Heart right ventricle (tissue), 16 donors: ENCODE data around the gene GLS2. TPM values are rescaled to one million over a fixed set of nuclear protein-coding genes. Genes with fewer than 3 reads are reported as not detected.

Source experiments
- ATAC-seq, 8 donors: fragments of 200-7000 bp; cut with Tn5 transposase; one replicate each; pipeline ENCODE4 v1.9.1; 2020; ENCODE audit warnings: mild to moderate bottlenecking in 8 of 8, moderate library complexity in 8 of 8, moderate number of reproducible peaks in 1 of 8
- DNase-seq, 2 donors: peaks; one replicate each; pipeline ENCODE4 v3.0.0-alpha.2; 2020
- H3K27ac ChIP-seq, 10 donors: fragments of 200-600 bp; sonication (generic) in 2 of 10; one replicate each; pipeline versions ENCODE4 v1.5.0 to v1.8.0; 2020 to 2022; ENCODE audit warnings: mild to moderate bottlenecking in 3 of 10
- H3K27me3 ChIP-seq, 7 donors: fragments of 200-600 bp; one replicate each; pipeline ENCODE4 v1.8.0; 2021 to 2022; ENCODE audit warnings: mild to moderate bottlenecking in 2 of 7
- H3K36me3 ChIP-seq, 9 donors: fragments of 200-600 bp; sonication (generic) in 1 of 9; one replicate each; pipeline versions ENCODE4 v1.5.0 to v1.8.0; 2020 to 2022; ENCODE audit warnings: mild to moderate bottlenecking in 2 of 9
- H3K4me1 ChIP-seq, 9 donors: fragments of 200-600 bp; sonication (generic) in 1 of 9; one replicate each; pipeline versions ENCODE4 v1.5.0 to v1.8.0; 2020 to 2022; ENCODE audit warnings: mild to moderate bottlenecking in 4 of 9
- H3K4me3 ChIP-seq, 10 donors: fragments of 200-600 bp; sonication (generic) in 2 of 10; one replicate each; pipeline versions ENCODE4 v1.5.0 to v1.8.0; 2020 to 2022; ENCODE audit warnings: mild to moderate bottlenecking in 7 of 10, moderate library complexity in 2 of 10
- H3K9me3 ChIP-seq, 11 donors: fragments of 200-600 bp in 10 of 11; sonication (generic) in 2 of 11; one replicate each; pipeline versions ENCODE4 v1.5.0 to v1.8.0; 2013 to 2022; ENCODE audit warnings: mild to moderate bottlenecking in 2 of 11, control low read depth in 1 of 11, moderate library complexity in 1 of 11
- CTCF ChIP-seq, 9 donors: fragments of 200-600 bp; sonication (generic) in 2 of 9; IDR thresholded peaks; one replicate each; pipeline versions ENCODE4 v1.5.0 to v1.8.0; 2021 to 2022; ENCODE audit warnings: antibody characterized with exemption in 9 of 9, mild to moderate bottlenecking in 5 of 9, moderate library complexity in 1 of 9
- WGBS, 2 donors: extraction: QIAGEN DNeasy Blood & Tissue Kit; methylation state at CpG; one replicate each; pipeline ENCODE4 v1.1.7; 2013; ENCODE audit warnings: inconsistent platforms in 1 of 2; 5-methylcytosine and 5-hydroxymethylcytosine counted together
- intact Hi-C, 10 donors: fragments of 100-400 bp; cut with DNase I; formaldehyde crosslinking; loops; one replicate each; pipeline versions ENCODE4 v1.11.1 to v1.14.2; 2022
- polyA plus RNA-seq, 2 donors: library from polyadenylated mRNA; stranded (reverse); fragments of 200-250 nt; gene quantifications; one replicate each; pipeline ENCODE4 v1.2.3, GENCODE V29; 2013
- total RNA-seq, 10 donors: library from RNA; stranded (reverse); fragmentation: NEBNext Ultra II Directional in 3 of 10; extraction: Animal tissue kit (Norgen Biotek cat#: 25700) in 3 of 10; gene quantifications; one replicate each; pipeline versions ENCODE4 v1.2.1 to v1.2.4, GENCODE V29; 2021 to 2023
- donor health status: Arrhythmogenic right ventricular cardiomyopathy.
- donor health status: ischemic (EF 13 %, LVEDD 7.1; RV severe dilation, severe dysfunction).
- donor health status: healthy with polysubstance abuse.
- donor health status: DM: no; HTN: yes; CAD: no.
- donor health status: DM: no; HTN: no; CAD: no.
- donor health status: ischemic (EF 25% LVEDD 6.9; RV normal size, moderate dysfunction).
- donor health status: ischemic (EF 25% LVEDD 5.7; RV mildly dilated, moderate dysfunction).
- donor health status: healthy.
- donor health status: DM: yes; HTN: yes; CAD: no.
- donor health status: Ischemic cardiomyopathy.
- donor health status: ischemic (EF 35%, LVEDD 5.7; RV mildly dilated, moderate dysfunction).
- donor health status: nonischemic (EF 11% LVEDD 7.7; RV severe dilation, severe dysfunction).
- donor health status: DM: yes; HTN: yes; CAD: no.
- donor health status: PGD.
- donor health status: ischemic (EF 29% LVEDD 5.4; RV normal size, mild dysfunction).
- donor health status: nonischemic (EF 23%, LVEDD 6.1; RV moderate dilation, normal function).

GLS2 gene
- total and polyA plus RNA-seq, 12 donors, result 0.19 to 1.4 (median 0.52) TPM

GRCh38 chr12:56437430-56438176 is 50.4 kb downstream of the GLS2 start:
- Histone ChIP-seq H3K36me3 (peaks cover 0 to 14% (median 0%) of the 10 kb centered on the region in 9 donors), H3K27ac (no peak overlapping the region), H3K4me3 (no peak overlapping the region), H3K4me1 (no peaks in the 10 kb centered on the region), H3K9me3 (no peaks in the 10 kb centered on the region), H3K27me3 (no peaks in the 10 kb centered on the region)
- intact Hi-C loops, result loop anchor here in 1 of 10 donors (5.0 kb wide), 1 partner anchor 65 kb away; no protein-coding TSS in a partner anchor
- 83 to 90% methylated on average over 11 of the region's 11 CpGs for WGBS, 2 donors
- ATAC-seq, result no peak
- no peak for DNase-seq
- no peak for TF ChIP-seq CTCF (IDR thresholded peaks at IDR 0.05)

GRCh38 chr12:56434828-56435227 is 53.1 kb downstream of the GLS2 start:
- intact Hi-C loops, result loop anchor here in 1 of 10 donors (5.0 kb wide), 1 partner anchor 63 kb away; no protein-coding TSS in a partner anchor
- Histone ChIP-seq H3K9me3 (no peaks in the 10 kb centered on the region), H3K4me1 (no peaks in the 10 kb centered on the region), H3K36me3 (peaks cover 0 to 36% (median 0%) of the 10 kb centered on the region in 9 donors), H3K27ac (no peak overlapping the region), H3K27me3 (no peaks in the 10 kb centered on the region), H3K4me3 (no peak overlapping the region)
- ATAC-seq (no peak), DNase-seq (no peak)
- WGBS, 2 donors, result 96 to 98% methylated on average over 6 of the region's 6 CpGs
- TF ChIP-seq CTCF (IDR thresholded peaks at IDR 0.05), result no peak

GRCh38 chr12:56431850-56432249 is 56.1 kb downstream of the GLS2 start:
- Histone ChIP-seq H3K9me3 (no peaks in the 10 kb centered on the region), H3K27ac (no peak overlapping the region), H3K4me3 (no peak overlapping the region), H3K36me3 (peaks cover 0 to 60% (median 9%) of the 10 kb centered on the region in 9 donors), H3K27me3 (no peaks in the 10 kb centered on the region), H3K4me1 (no peaks in the 10 kb centered on the region)
- intact Hi-C loops, result no loop called here
- ATAC-seq (no peak), DNase-seq (no peak)
- no peak for TF ChIP-seq CTCF (IDR thresholded peaks at IDR 0.05)
- WGBS, 2 donors, result 97 to 98% methylated on average over 3 of the region's 3 CpGs

- 98 to 99% methylated on average over 11 of the region's 11 CpGs for WGBS, 2 donors
- no peak for ATAC-seq
- DNase-seq, result no peak
- Histone ChIP-seq H3K36me3 (peaks cover 0 to 60% (median 9%) of the 10 kb centered on the region in 9 donors), H3K27ac (no peak overlapping the region), H3K4me1 (no peaks in the 10 kb centered on the region), H3K4me3 (no peak overlapping the region), H3K9me3 (no peaks in the 10 kb centered on the region), H3K27me3 (no peaks in the 10 kb centered on the region)
- intact Hi-C loops, result no loop called here
- no peak for TF ChIP-seq CTCF (IDR thresholded peaks at IDR 0.05)
These were observed 56.7 kb downstream of the GLS2 start for GRCh38 chr12:56431288-56431687.
